ENCODE results near the gene KRT72.

Gene KRT72

GRCh38 chr12:52617403-52617785 is 16.1 kb upstream of the KRT72 start:
- Histone ChIP-seq H3K4me3 (ENCODE audit: severe bottlenecking) (no peak overlapping the region), H3K27me3 (ENCODE audit: insufficient read depth, poor library complexity, severe bottlenecking) (no peaks in the 10 kb centered on the region), H3K27ac (ENCODE audit: poor library complexity, severe bottlenecking) (no peak overlapping the region), H3K36me3 (ENCODE audit: low read depth) (no peaks in the 10 kb centered on the region), H3K9me3 (ENCODE audit: severe bottlenecking) (no peaks in the 10 kb centered on the region), H3K4me1 (ENCODE audit: insufficient read depth, poor library complexity, severe bottlenecking) (no peaks in the 10 kb centered on the region)
- DNase-seq (ENCODE audit: low spot score) (no peak), ATAC-seq (ENCODE audit: low read depth) (no peak)
- TF ChIP-seq, protein P1, sequence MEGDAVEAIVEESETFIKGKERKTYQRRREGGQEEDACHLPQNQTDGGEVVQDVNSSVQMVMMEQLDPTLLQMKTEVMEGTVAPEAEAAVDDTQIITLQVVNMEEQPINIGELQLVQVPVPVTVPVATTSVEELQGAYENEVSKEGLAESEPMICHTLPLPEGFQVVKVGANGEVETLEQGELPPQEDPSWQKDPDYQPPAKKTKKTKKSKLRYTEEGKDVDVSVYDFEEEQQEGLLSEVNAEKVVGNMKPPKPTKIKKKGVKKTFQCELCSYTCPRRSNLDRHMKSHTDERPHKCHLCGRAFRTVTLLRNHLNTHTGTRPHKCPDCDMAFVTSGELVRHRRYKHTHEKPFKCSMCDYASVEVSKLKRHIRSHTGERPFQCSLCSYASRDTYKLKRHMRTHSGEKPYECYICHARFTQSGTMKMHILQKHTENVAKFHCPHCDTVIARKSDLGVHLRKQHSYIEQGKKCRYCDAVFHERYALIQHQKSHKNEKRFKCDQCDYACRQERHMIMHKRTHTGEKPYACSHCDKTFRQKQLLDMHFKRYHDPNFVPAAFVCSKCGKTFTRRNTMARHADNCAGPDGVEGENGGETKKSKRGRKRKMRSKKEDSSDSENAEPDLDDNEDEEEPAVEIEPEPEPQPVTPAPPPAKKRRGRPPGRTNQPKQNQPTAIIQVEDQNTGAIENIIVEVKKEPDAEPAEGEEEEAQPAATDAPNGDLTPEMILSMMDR (IDR thresholded peaks at IDR 0.05; ENCODE audit: poor library complexity, severe bottlenecking), result no peak

DNA sequence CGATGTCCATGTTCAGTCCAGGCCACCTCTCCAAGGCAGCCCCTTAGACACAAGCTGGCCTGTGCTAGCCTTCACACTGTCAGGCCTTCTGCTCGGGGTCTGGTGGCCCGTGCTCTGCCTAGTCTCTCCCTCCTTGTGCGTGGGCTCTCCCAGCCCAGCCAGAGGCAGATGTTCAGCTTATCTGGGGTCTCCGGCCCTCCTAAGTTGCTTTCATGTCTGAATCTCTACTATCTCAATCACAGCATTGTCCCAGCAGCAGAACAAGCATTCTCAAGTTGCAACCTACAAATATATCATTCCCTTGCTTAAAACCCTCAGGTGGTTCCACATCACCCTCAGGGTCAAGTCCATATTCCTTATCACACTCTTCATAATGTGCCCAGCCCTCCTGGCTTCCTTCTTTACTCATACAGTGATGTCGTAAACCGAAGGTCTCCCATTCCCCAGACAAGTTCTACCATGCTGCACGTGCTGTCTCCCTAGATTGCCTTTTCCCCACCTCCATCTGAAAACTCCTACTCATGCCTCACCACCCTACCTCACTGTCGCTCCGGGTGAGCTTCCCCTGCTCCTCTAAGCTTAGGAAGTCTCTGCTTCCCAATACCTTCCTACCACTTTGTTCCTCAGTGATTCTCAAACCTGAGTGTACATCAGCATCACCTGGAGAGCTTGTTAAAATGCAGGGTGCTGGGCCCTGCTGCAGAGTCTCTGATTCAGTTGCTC is 15.6 kb upstream of the KRT72 start:
- Histone ChIP-seq H3K9me3 (ENCODE audit: severe bottlenecking) (no peaks in the 10 kb centered on the region), H3K4me3 (ENCODE audit: severe bottlenecking) (no peak overlapping the region), H3K36me3 (ENCODE audit: low read depth) (no peaks in the 10 kb centered on the region), H3K27me3 (ENCODE audit: insufficient read depth, poor library complexity, severe bottlenecking) (no peaks in the 10 kb centered on the region), H3K4me1 (ENCODE audit: insufficient read depth, poor library complexity, severe bottlenecking) (no peaks in the 10 kb centered on the region), H3K27ac (ENCODE audit: poor library complexity, severe bottlenecking) (no peak overlapping the region)
- ATAC-seq (ENCODE audit: low read depth) (no peak), DNase-seq (ENCODE audit: low spot score) (no peak)
- TF ChIP-seq, protein P1 (IDR thresholded peaks at IDR 0.05; ENCODE audit: poor library complexity, severe bottlenecking), result no peak

GRCh38 chr12:52615912-52616311 is 14.6 kb upstream of the KRT72 start:
- H3K4me1 ChIP-seq (ENCODE audit: insufficient read depth, poor library complexity, severe bottlenecking), result no peaks in the 10 kb centered on the region
- H3K4me3 ChIP-seq (ENCODE audit: severe bottlenecking), result no peak overlapping the region
- TF ChIP-seq, protein P1 (IDR thresholded peaks at IDR 0.05; ENCODE audit: poor library complexity, severe bottlenecking), result no peak
- no peak for DNase-seq (ENCODE audit: low spot score)
- no peaks in the 10 kb centered on the region for H3K9me3 ChIP-seq (ENCODE audit: severe bottlenecking)
- no peaks in the 10 kb centered on the region for H3K27me3 ChIP-seq (ENCODE audit: insufficient read depth, poor library complexity, severe bottlenecking)
- H3K27ac ChIP-seq (ENCODE audit: poor library complexity, severe bottlenecking), result no peak overlapping the region
- ATAC-seq (ENCODE audit: low read depth), result no peak
- no peaks in the 10 kb centered on the region for H3K36me3 ChIP-seq (ENCODE audit: low read depth)

GRCh38 chr12:52615208-52615868 is 14.1 kb upstream of the KRT72 start:
- H3K9me3 ChIP-seq (ENCODE audit: severe bottlenecking), result no peaks in the 10 kb centered on the region
- TF ChIP-seq, protein P1 (IDR thresholded peaks at IDR 0.05; ENCODE audit: poor library complexity, severe bottlenecking), result no peak
- H3K4me3 ChIP-seq (ENCODE audit: severe bottlenecking), result no peak overlapping the region
- DNase-seq (ENCODE audit: low spot score) (no peak), ATAC-seq (ENCODE audit: low read depth) (no peak)
- no peaks in the 10 kb centered on the region for H3K4me1 ChIP-seq (ENCODE audit: insufficient read depth, poor library complexity, severe bottlenecking)
- H3K27ac ChIP-seq (ENCODE audit: poor library complexity, severe bottlenecking), result no peak overlapping the region
- no peaks in the 10 kb centered on the region for H3K36me3 ChIP-seq (ENCODE audit: low read depth)
- no peaks in the 10 kb centered on the region for H3K27me3 ChIP-seq (ENCODE audit: insufficient read depth, poor library complexity, severe bottlenecking)
